IMR-90 (cell line): ENCODE data around the gene ADIG. TPM values are rescaled to one million over a fixed set of nuclear protein-coding genes. Genes with fewer than 3 reads are reported as not detected.

Experiments used
- ATAC-seq: fragments of 200-7000 bp; cut with Tn5 transposase; 2 replicates; pipeline ENCODE4 v1.9.1; 2020; ENCODE audit warnings: low read depth, mild to moderate bottlenecking, moderate library complexity
- BruUV-seq: library from RNA; stranded (reverse); fragments of 400-500 nt; replicated peaks from 2 replicates; lab custom pipeline; 2021; lab: Mats Ljungman, UMichigan
- CTCF ChIA-PET: fragments of 300-600 bp; formaldehyde crosslinking; extraction: SDS; loops from one replicate; lab custom pipeline; 2021; ENCODE audit warnings: antibody characterized with exemption; lab: Yijun Ruan, JAX
- POLR2A ChIA-PET: fragments of 300-600 bp; sonication (Branson Sonifier 250); formaldehyde crosslinking; loops from one replicate; lab custom pipeline; 2022; ENCODE audit warnings: antibody characterized with exemption; ENCODE audit not compliant: unreplicated experiment; lab: Charles Lee
- DNase-seq: peaks from one replicate; pipeline ENCODE4 v3.0.0; 2013
- H2AFZ ChIP-seq: replicated peaks from 2 replicates; pipeline ENCODE3; 2013; ENCODE audit warnings: low read length, mild to moderate bottlenecking; ENCODE audit not compliant: poor library complexity
- H2AK5ac ChIP-seq: 2 replicates; pipeline ENCODE4 v1.6.1; 2013; ENCODE audit warnings: low read depth, low read length, inconsistent platforms
- H2AK9ac ChIP-seq: replicated peaks from 2 replicates; pipeline ENCODE3; 2013; ENCODE audit warnings: mild to moderate bottlenecking, low read depth, low read length, moderate library complexity; ENCODE audit not compliant: poor library complexity
- H2BK120ac ChIP-seq: 2 replicates; pipeline ENCODE4 v1.6.1; 2013; ENCODE audit warnings: low read depth, low read length, inconsistent platforms
- H2BK15ac ChIP-seq: 3 replicates; pipeline ENCODE4 v1.6.1; 2013; ENCODE audit warnings: low read depth, low read length, inconsistent platforms
- H2BK20ac ChIP-seq: 2 replicates; pipeline ENCODE4 v1.6.1; 2013; ENCODE audit warnings: low read depth, mild to moderate bottlenecking, inconsistent platforms, low read length, moderate library complexity
- H2BK5ac ChIP-seq: 2 replicates; pipeline ENCODE4 v1.6.1; 2013; ENCODE audit warnings: mild to moderate bottlenecking, low read depth, low read length, inconsistent platforms; ENCODE audit not compliant: poor library complexity, severe bottlenecking
- H3K14ac ChIP-seq: replicated peaks from 2 replicates; pipeline ENCODE4 v1.6.1; 2013; ENCODE audit warnings: low read depth, low read length, inconsistent platforms
- H3K18ac ChIP-seq: 2 replicates; pipeline ENCODE4 v1.6.1; 2013; ENCODE audit warnings: low read depth, low read length, control low read depth
- H3K23ac ChIP-seq: 2 replicates; pipeline ENCODE4 v1.6.1; 2013; ENCODE audit warnings: low read depth, low read length, inconsistent platforms
- H3K27ac ChIP-seq: 2 replicates; pipeline ENCODE4 v1.5.1; 2013; ENCODE audit warnings: mild to moderate bottlenecking, control low read depth, low read length; ENCODE audit not compliant: insufficient read depth
- H3K27me3 ChIP-seq: 2 replicates; pipeline ENCODE4 v1.6.1; 2013; ENCODE audit warnings: low read length; ENCODE audit not compliant: control insufficient read depth, insufficient read depth
- H3K36me3 ChIP-seq: 2 replicates; pipeline ENCODE4 v1.6.1; 2013; ENCODE audit warnings: low read length, mixed read lengths; ENCODE audit not compliant: control insufficient read depth, insufficient read depth
- H3K4ac ChIP-seq: 2 replicates; pipeline ENCODE4 v1.6.1; 2013; ENCODE audit warnings: low read depth, low read length, inconsistent platforms
- H3K4me1 ChIP-seq: 2 replicates; pipeline ENCODE4 v1.6.1; 2013; ENCODE audit warnings: low read length, mixed read lengths; ENCODE audit not compliant: control insufficient read depth, insufficient read depth
- H3K4me2 ChIP-seq: 2 replicates; pipeline ENCODE4 v1.6.1; 2013; ENCODE audit warnings: low read depth, mild to moderate bottlenecking, control low read depth, low read length, moderate library complexity
- H3K4me3 ChIP-seq: 2 replicates; pipeline ENCODE4 v1.5.1; 2013; ENCODE audit warnings: low read depth, mild to moderate bottlenecking, control low read depth, low read length, moderate library complexity; ENCODE audit not compliant: insufficient read depth
- H3K56ac ChIP-seq: 2 replicates; pipeline ENCODE4 v1.6.1; 2013; ENCODE audit warnings: low read length, inconsistent platforms; ENCODE audit not compliant: insufficient read depth; ENCODE audit errors: extremely low read depth
- H3K79me1 ChIP-seq, 2 experiments: 2 replicates each; pipeline ENCODE4 v1.6.1; 2013; ENCODE audit warnings: low read length in 2 of 2, inconsistent platforms in 1 of 2, low read depth in 1 of 2
- H3K9ac ChIP-seq: 2 replicates; pipeline ENCODE4 v1.6.1; 2013; ENCODE audit warnings: low read depth, low read length, control low read depth
- H3K9me1 ChIP-seq: 2 replicates; pipeline ENCODE4 v1.6.1; 2013; ENCODE audit warnings: low read length, inconsistent platforms; ENCODE audit not compliant: insufficient read depth
- H3K9me3 ChIP-seq: 2 replicates; pipeline ENCODE4 v1.6.1; 2013; ENCODE audit warnings: low read length; ENCODE audit not compliant: control insufficient read depth, insufficient read depth
- H4K20me1 ChIP-seq: 2 replicates; pipeline ENCODE4 v1.6.1; 2013; ENCODE audit warnings: low read length, inconsistent platforms; ENCODE audit not compliant: insufficient read depth
- H4K5ac ChIP-seq: 2 replicates; pipeline ENCODE4 v1.6.1; 2013; ENCODE audit warnings: mild to moderate bottlenecking, low read depth, low read length, control low read depth
- H4K8ac ChIP-seq, 2 experiments: 2 replicates each; pipeline ENCODE4 v1.6.1; 2013; ENCODE audit warnings: low read depth in 2 of 2, low read length in 2 of 2, control low read depth in 1 of 2, inconsistent platforms in 1 of 2
- H4K91ac ChIP-seq: 2 replicates; pipeline ENCODE4 v1.6.1; 2013; ENCODE audit warnings: low read depth, low read length, inconsistent platforms; ENCODE audit not compliant: insufficient read depth
- CEBPB ChIP-seq: IDR thresholded peaks from 2 replicates; pipeline ENCODE4 v1.6.1; 2012; ENCODE audit warnings: low read depth, low read length, improper control_type of control experiment
- CHD1 ChIP-seq: IDR thresholded peaks from 2 replicates; pipeline ENCODE4 v1.6.1; 2012; ENCODE audit warnings: low read depth, low read length, improper control_type of control experiment
- CTCF ChIP-seq: conservative IDR thresholded peaks from 2 replicates; pipeline ENCODE4 v1.5.1; 2012; ENCODE audit warnings: mild to moderate bottlenecking, low read depth, low read length, improper control_type of control experiment
- FOS ChIP-seq: fragments of 150-350 bp; IDR thresholded peaks from 2 replicates; pipeline ENCODE4 v1.6.1; 2016; ENCODE audit warnings: low read depth, low read length
- MAFK ChIP-seq: IDR thresholded peaks from 2 replicates; pipeline ENCODE4 v1.6.1; 2012; ENCODE audit warnings: low read depth, low read length, improper control_type of control experiment
- MXI1 ChIP-seq: IDR thresholded peaks from 2 replicates; pipeline ENCODE4 v1.6.1; 2012; ENCODE audit warnings: low read depth, mild to moderate bottlenecking, low read length, moderate library complexity, borderline replicate concordance
- RAD21 ChIP-seq: IDR thresholded peaks from 2 replicates; pipeline ENCODE4 v1.6.1; 2012; ENCODE audit warnings: low read length, improper control_type of control experiment
- SMC3 ChIP-seq: fragments of 150-350 bp; IDR thresholded peaks from 2 replicates; pipeline ENCODE4 v1.6.1; 2016; ENCODE audit warnings: low read depth, mild to moderate bottlenecking, antibody characterized with exemption, low read length, moderate library complexity
- WGBS, 2 experiments: methylation state at CpG; one replicate each; pipeline versions ENCODE4 v1.1.5 to v1.1.7; 2013; ENCODE audit warnings: missing lambda C conversion rate in 2 of 2; ENCODE audit not compliant: insufficient read length in 1 of 2; ENCODE audit errors: extremely low coverage in 2 of 2; 5-methylcytosine and 5-hydroxymethylcytosine counted together
- dilution Hi-C: fragments of 300-500 bp; cut with HindIII; formaldehyde crosslinking; loops from one replicate; pipeline ENCODE4 v1.14.3; 2018; ENCODE audit warnings: low sequenced_read_pairs; ENCODE audit not compliant: unreplicated experiment
- in situ Hi-C: fragments of 300-500 bp; cut with MboI; formaldehyde crosslinking; loops from 3 replicates; pipeline ENCODE4 v1.14.3; 2019; ENCODE audit warnings: low sequenced_read_pairs, inconsistent platforms, mixed read lengths
- intact Hi-C: fragments of 100-400 bp; cut with micrococcal nuclease; formaldehyde crosslinking; loops from 2 replicates; pipeline ENCODE4 v1.10.0; 2022
- polyA plus RNA-seq, 3 experiments: library from polyadenylated mRNA; depleted of rRNA; stranded (reverse); fragments of >200 nt; gene quantifications; 2 replicates each; pipeline ENCODE4 v1.2.3, GENCODE V29; 2012; ENCODE audit warnings: low replicate concordance in 1 of 3
- total RNA-seq: library from RNA; depleted of rRNA; stranded (reverse); fragments of >200 nt; gene quantifications from 2 replicates; pipeline ENCODE4 v1.2.3, GENCODE V29; 2012

The ADIG gene
- total and polyA plus RNA-seq, 2 of the 4 experiments (the other 2 are of a cell fraction), result not detected

- Histone ChIP-seq H3K56ac (no peak overlapping the region), H3K79me1 (no peaks in the 10 kb centered on the region), H2BK5ac (no peak overlapping the region), H3K4me3 (no peak overlapping the region), H3K4ac (no peak overlapping the region), H3K9me1 (no peaks in the 10 kb centered on the region), H3K14ac (no peak overlapping the region), H4K8ac (no peak overlapping the region), H2AK5ac (no peak overlapping the region), H2BK20ac (no peak overlapping the region), H3K36me3 (no peaks in the 10 kb centered on the region), H3K4me2 (no peak overlapping the region), H3K18ac (no peak overlapping the region), H4K20me1 (no peaks in the 10 kb centered on the region), H2BK15ac (no peak overlapping the region), H3K23ac (no peak overlapping the region), H2AK9ac (no peak overlapping the region), H2BK120ac (no peak overlapping the region), H3K27me3 (peaks cover 5% of the 10 kb centered on the region; the same call in 1 of the 2 replicates), H3K27ac (no peak overlapping the region), H3K9ac (no peak overlapping the region), H4K5ac (no peak overlapping the region), H4K91ac (no peak overlapping the region), H3K4me1 (no peaks in the 10 kb centered on the region), H3K9me3 (no peaks in the 10 kb centered on the region), H2AFZ (no peak overlapping the region)
- ChIA-PET POLR2A (interaction anchor here (0.6 kb wide), 1 partner anchor 10 kb away, joined by 3 read pairs; no protein-coding TSS in a partner anchor), CTCF (interaction anchor here (1.6 kb wide), 1 partner anchor 25 kb away, joined by 3 read pairs; no protein-coding TSS in a partner anchor)
- DNase-seq (no peak), ATAC-seq (no peak)
- no TSS peak for BruUV-seq
- WGBS, 2 experiments, result no CpG with 5 or more reads among the region's 1 CpG
- in situ Hi-C loops, result no loop called here
- dilution Hi-C loops, result no loop called here
- no peak for TF ChIP-seq MAFK
- TF ChIP-seq CEBPB, result no peak
- TF ChIP-seq CTCF, result no peak
- TF ChIP-seq SMC3, result no peak
- no peak for TF ChIP-seq RAD21
- no peak for TF ChIP-seq MXI1
- TF ChIP-seq FOS, result no peak
- no peak for TF ChIP-seq CHD1
- intact Hi-C loops, result loop anchor here (5.0 kb wide), 1 partner anchor 122 kb away; no protein-coding TSS in a partner anchor
These were observed 49.0 kb downstream of the ADIG start for GRCh38 chr20:38629979-38630378.
